HG02759 (cell line): ENCODE results near the gene CCDC141.

Source experiments
- ATAC-seq: cut with Tn5 transposase; IDR thresholded peaks from one replicate; pipeline ENCODE4 v1.9.1; 2021; ENCODE audit warnings: mild to moderate bottlenecking, moderate library complexity; ENCODE audit not compliant: unreplicated experiment

CCDC141 gene

GRCh38 chr2:178833382-178833781, 216.6 kb downstream of the CCDC141 start:
- ATAC-seq = no peak

- ATAC-seq = no peak
These were observed 219.5 kb downstream of the CCDC141 start for GRCh38 chr2:178830451-178830850.

- no peak for ATAC-seq
These were observed 220.0 kb downstream of the CCDC141 start for GRCh38 chr2:178829981-178830380.

GRCh38 chr2:178829299-178829960, 220.5 kb downstream of the CCDC141 start:
- no peak for ATAC-seq

GRCh38 chr2:178828486-178828881, 221.5 kb downstream of the CCDC141 start:
- ATAC-seq = no peak

GRCh38 chr2:178827739-178828485, 222.0 kb downstream of the CCDC141 start:
- ATAC-seq = no peak

- ATAC-seq = no peak
These were observed 222.8 kb downstream of the CCDC141 start for GRCh38 chr2:178827111-178827510.

GRCh38 chr2:178825183-178825582, 224.8 kb downstream of the CCDC141 start:
- ATAC-seq = no peak

- ATAC-seq = no peak
These were observed 225.8 kb downstream of the CCDC141 start for GRCh38 chr2:178824181-178824580.

GRCh38 chr2:178819992-178820391, 229.9 kb downstream of the CCDC141 start:
- ATAC-seq = peak; percentile 89

- no peak for ATAC-seq
These were observed 230.6 kb downstream of the CCDC141 start for GRCh38 chr2:178819147-178819875.

- ATAC-seq = no peak
These were observed 238.0 kb downstream of the CCDC141 start for GRCh38 chr2:178811901-178812300.

- no peak for ATAC-seq
These were observed 238.9 kb downstream of the CCDC141 start for GRCh38 chr2:178811045-178811444.

GRCh38 chr2:178810422-178810821, 239.5 kb downstream of the CCDC141 start:
- ATAC-seq = no peak

- no peak for ATAC-seq
These were observed 242.5 kb downstream of the CCDC141 start, which contains the start of gene TTN for GRCh38 chr2:178807227-178808008. Gene TTN (minus strand): TSS chr2:178807423. CDS start chr2:178804642, 2,781 bp downstream.

GRCh38 chr2:178806543-178806942, 243.4 kb downstream of the CCDC141 start:
- no peak for ATAC-seq

GRCh38 chr2:178805457-178805856, 244.5 kb downstream of the CCDC141 start:
- ATAC-seq = no peak

GRCh38 chr2:178804791-178805190, 245.1 kb downstream of the CCDC141 start:
- ATAC-seq = peak; percentile 79

- no peak for ATAC-seq
These were observed 249.4 kb downstream of the CCDC141 start for GRCh38 chr2:178800510-178800909.

GRCh38 chr2:178799305-178799704, 250.6 kb downstream of the CCDC141 start:
- no peak for ATAC-seq
